OCI-M2 (cell line): Measurements from ENCODE around the gene CLEC19A.

Experiments used
- DNase-seq: peaks from one replicate; lab custom pipeline; 2025; ENCODE audit not compliant: unreplicated experiment; lab: John Stamatoyannopoulos, UW

Gene CLEC19A

DNA sequence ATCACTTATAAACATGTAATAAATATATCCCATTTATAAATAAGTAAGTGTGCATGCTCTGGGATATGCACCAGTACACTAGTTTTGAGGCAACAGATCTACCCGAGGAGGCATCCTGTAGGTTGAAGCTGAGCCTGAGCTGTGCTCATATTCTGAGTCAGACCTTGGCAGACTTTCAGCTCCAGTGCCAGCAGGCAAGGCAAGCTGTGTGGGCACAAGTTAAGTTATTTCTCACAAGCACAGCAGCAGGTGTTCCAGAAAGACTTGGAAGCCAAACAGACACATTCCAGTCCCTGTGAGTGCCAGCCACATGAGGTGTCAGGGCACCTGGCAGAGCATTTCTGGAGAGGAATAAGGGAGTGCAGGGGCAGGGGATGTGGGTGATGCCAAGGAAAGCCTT lies 1.3 kb upstream of the CLEC19A start:
- no peak for DNase-seq

GRCh38 chr16:19286827-19287226 lies 1.3 kb downstream of the CLEC19A start:
- no peak for DNase-seq

- DNase-seq, result no peak
Measured at GRCh38 chr16:19287241-19287640, 1.7 kb downstream of the CLEC19A start.

GRCh38 chr16:19288872-19289799 lies 3.6 kb downstream of the CLEC19A start:
- no peak for DNase-seq

GRCh38 chr16:19289811-19290485 lies 4.4 kb downstream of the CLEC19A start:
- DNase-seq, result no peak

GRCh38 chr16:19290860-19291259 lies 5.3 kb downstream of the CLEC19A start:
- no peak for DNase-seq

GRCh38 chr16:19291475-19291874 lies 5.9 kb downstream of the CLEC19A start:
- DNase-seq, result no peak

GRCh38 chr16:19292186-19292585 lies 6.7 kb downstream of the CLEC19A start:
- no peak for DNase-seq

- no peak for DNase-seq
Measured at GRCh38 chr16:19294156-19294649, 8.7 kb downstream of the CLEC19A start.

DNA sequence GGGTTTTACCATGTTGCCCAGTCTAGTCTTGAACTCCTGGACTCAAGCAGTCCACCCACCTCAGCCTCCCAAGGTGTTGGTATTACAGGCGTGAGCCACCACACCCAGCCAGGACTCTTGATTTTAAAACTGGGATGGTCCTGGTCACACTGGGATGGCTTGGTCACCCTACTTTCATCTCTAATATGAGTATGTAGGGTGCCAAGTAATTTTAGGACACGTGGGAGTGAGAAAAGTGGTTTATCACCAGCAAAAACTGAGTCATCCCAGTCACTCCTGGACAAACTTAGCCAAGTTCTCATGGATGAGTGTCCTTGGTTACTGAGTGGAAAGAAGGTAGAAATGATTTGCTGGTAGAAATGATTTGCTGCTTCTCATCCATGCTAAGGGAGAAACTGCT lies 9.9 kb downstream of the CLEC19A start:
- DNase-seq, result no peak

DNA sequence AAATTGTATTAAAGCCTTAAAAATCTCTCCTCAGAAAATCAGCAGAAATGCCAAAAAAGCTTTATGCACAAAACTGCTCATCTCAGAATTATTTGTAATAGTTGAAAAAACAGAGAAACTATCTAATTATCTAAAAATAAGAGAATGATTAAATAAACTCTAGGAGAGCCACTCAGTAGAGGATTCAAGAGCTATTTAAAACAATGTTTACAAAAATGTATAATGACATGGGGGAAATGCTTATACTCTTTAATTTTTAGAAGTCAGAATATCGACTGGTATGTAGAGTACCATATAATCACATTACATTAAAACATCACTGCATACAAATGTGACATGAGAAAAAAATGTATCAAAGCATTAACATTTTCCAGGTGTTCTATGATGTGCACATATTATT lies 11.9 kb downstream of the CLEC19A start:
- DNase-seq, result no peak

- DNase-seq, result no peak
Measured at GRCh38 chr16:19299565-19299964, 14.0 kb downstream of the CLEC19A start.

GRCh38 chr16:19301931-19302330 lies 16.4 kb downstream of the CLEC19A start:
- no peak for DNase-seq

DNA sequence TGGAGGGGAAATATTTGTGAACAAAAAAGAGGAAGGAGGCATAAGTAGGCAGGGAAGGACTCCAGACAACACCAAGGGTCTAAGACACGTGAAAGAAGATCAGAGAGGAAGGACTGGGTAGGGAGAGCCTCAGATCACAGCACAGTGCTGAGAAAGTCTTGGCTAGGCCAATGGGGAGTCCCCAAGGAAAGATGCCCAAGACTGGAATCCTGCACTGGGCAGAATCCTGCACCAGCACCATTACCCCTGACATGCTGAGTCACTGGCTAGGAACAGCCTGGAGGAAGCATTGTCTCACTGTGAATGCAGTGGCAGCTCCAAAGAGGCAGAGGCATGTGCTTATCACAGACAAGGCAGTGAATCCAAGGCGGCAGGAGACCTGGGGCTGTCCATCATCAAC lies 19.2 kb downstream of the CLEC19A start:
- DNase-seq, result no peak

- DNase-seq, result no peak
Measured at GRCh38 chr16:19305443-19305842, 19.9 kb downstream of the CLEC19A start.

DNA sequence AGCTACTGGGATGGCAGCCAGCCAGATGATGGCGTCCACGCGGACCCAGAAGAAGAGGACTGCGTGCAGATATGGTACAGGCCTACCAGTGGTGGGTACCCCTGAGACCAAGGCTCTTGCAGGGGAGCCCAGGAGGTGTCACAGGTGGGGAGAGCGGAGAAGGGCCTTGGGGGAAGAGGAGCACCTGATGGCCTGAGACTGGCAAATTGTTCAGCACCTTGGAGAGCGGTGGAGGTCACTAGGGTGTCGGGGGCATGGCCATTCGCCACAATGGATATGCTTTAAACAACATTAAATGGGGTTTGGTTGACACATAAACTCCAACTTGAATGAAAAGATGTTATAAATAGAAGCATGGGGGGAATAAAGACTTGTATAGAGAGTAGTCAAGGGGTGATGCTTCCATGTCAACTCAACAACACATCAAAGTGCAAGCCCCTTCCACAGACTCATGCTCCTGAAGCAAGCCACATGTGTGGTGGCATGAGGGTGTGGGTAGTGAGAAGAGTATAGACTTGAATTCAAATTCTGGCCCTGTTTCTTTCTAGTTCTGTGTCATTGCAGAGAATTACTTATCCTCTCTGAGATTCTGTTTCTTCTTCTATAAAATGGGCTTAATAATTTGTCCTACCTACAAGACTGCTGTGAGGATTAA lies 22.2 kb downstream of the CLEC19A start:
- no peak for DNase-seq

GRCh38 chr16:19308392-19308791 lies 22.9 kb downstream of the CLEC19A start:
- no peak for DNase-seq

- DNase-seq, result no peak
Measured at GRCh38 chr16:19309178-19309577, 23.6 kb downstream of the CLEC19A start.

DNA sequence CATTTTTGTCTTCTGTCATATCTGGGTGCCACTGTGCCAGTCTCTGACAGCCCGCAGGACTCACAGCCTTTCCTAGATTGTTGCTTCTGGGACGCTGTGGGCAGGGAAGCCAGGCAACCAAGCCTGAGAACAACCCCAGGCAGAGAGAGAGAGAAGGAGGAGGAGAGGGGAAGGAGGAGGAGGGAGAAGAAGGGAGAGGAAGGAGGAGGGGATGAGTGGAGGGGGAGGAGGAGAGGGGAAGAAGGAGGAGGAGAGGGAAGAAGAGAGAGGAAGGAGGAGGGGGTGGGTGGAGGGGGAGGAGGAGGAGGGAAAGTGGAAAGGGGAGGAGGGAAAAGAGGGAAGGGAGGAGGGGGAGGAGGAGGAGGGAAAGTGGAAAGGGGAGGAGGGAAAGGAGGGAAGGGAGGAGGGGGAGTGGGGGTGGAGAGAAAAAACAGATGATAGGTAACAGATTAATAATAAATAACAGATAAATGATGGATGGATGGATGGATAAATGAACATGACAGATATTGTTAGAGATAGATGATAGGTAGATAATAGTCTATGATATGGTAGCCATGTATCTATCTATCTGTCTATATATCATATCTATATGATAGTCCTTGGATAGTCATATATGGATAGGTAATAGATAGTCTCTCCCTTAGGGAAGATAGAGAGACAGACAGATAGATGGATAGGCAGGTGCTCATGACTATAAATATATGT lies 29.3 kb downstream of the CLEC19A start:
- no peak for DNase-seq

- DNase-seq, result no peak
Measured at GRCh38 chr16:19315889-19316433, 30.4 kb downstream of the CLEC19A start.

GRCh38 chr16:19316846-19317245 lies 31.3 kb downstream of the CLEC19A start:
- DNase-seq, result no peak
